ENCODE results near the gene EXOC3.

EXOC3 gene

GRCh38 chr5:464843-465590, 22.0 kb downstream of the EXOC3 start:
- TF ChIP-seq POLR2A (IDR thresholded peaks at IDR 0.05; ENCODE audit: low read depth, low read length) = no peak
- 0 out of 2 replicates have a peak, but pooled peaks have one; percentile 40 for TF ChIP-seq POLR2AphosphoS5 (IDR thresholded peaks at IDR 0.05; ENCODE audit: low read depth, low read length)
- no peak for TF ChIP-seq TAF1 (IDR thresholded peaks at IDR 0.05; ENCODE audit: borderline replicate concordance, low read depth, low read length)
- DNase-seq (ENCODE audit: insufficient read length) = no peak
- no peak for FAIRE-seq

GRCh38 chr5:465591-466403, 22.8 kb downstream of the EXOC3 start:
- TF ChIP-seq TAF1 (IDR thresholded peaks at IDR 0.05; ENCODE audit: borderline replicate concordance, low read depth, low read length) (no peak), POLR2A (IDR thresholded peaks at IDR 0.05; ENCODE audit: low read depth, low read length) (no peak; the same call in 1 of the 2 replicates), POLR2AphosphoS5 (IDR thresholded peaks at IDR 0.05; ENCODE audit: low read depth, low read length) (no peak)
- DNase-seq (ENCODE audit: insufficient read length) (no peak), FAIRE-seq (no peak)

- no peak for TF ChIP-seq POLR2AphosphoS5 (IDR thresholded peaks at IDR 0.05; ENCODE audit: low read depth, low read length)
- no peak for TF ChIP-seq TAF1 (IDR thresholded peaks at IDR 0.05; ENCODE audit: borderline replicate concordance, low read depth, low read length)
- no peak for TF ChIP-seq POLR2A (IDR thresholded peaks at IDR 0.05; ENCODE audit: low read depth, low read length)
- FAIRE-seq (no peak), DNase-seq (ENCODE audit: insufficient read length) (no peak)
Observed at GRCh38 chr5:466661-467310, 23.8 kb downstream of the EXOC3 start.

- no peak for TF ChIP-seq TAF1 (IDR thresholded peaks at IDR 0.05; ENCODE audit: borderline replicate concordance, low read depth, low read length)
- DNase-seq (ENCODE audit: insufficient read length) (no peak), FAIRE-seq (no peak)
Observed at GRCh38 chr5:468401-468800, 25.4 kb downstream of the EXOC3 start.

GRCh38 chr5:469752-470483, 26.9 kb downstream of the EXOC3 start:
- no peak for TF ChIP-seq TAF1 (IDR thresholded peaks at IDR 0.05; ENCODE audit: borderline replicate concordance, low read depth, low read length)
- TF ChIP-seq POLR2AphosphoS5 (IDR thresholded peaks at IDR 0.05; ENCODE audit: low read depth, low read length) = peak; percentile 40
- no peak for FAIRE-seq
- DNase-seq (ENCODE audit: insufficient read length) = no peak

GRCh38 chr5:470961-471749, 28.2 kb downstream of the EXOC3 start:
- DNase-seq (ENCODE audit: insufficient read length) (no peak), FAIRE-seq (no peak)
- TF ChIP-seq POLR2AphosphoS5 (IDR thresholded peaks at IDR 0.05; ENCODE audit: low read depth, low read length) (no peak; the same call in 1 of the 2 replicates), POLR2A (IDR thresholded peaks at IDR 0.05; ENCODE audit: low read depth, low read length) (peak; percentile 39; the same call in 1 of the 2 replicates)

GRCh38 chr5:471750-472058, 28.7 kb downstream of the EXOC3 start:
- no peak for FAIRE-seq
- TF ChIP-seq TAF1 (IDR thresholded peaks at IDR 0.05; ENCODE audit: borderline replicate concordance, low read depth, low read length) (no peak), POLR2AphosphoS5 (IDR thresholded peaks at IDR 0.05; ENCODE audit: low read depth, low read length) (no peak), POLR2A (IDR thresholded peaks at IDR 0.05; ENCODE audit: low read depth, low read length) (no peak; the same call in 1 of the 2 replicates)
- DNase-seq (ENCODE audit: insufficient read length) = no peak

- FAIRE-seq (peak; percentile 24), DNase-seq (ENCODE audit: insufficient read length) (no peak)
- TF ChIP-seq TAF1 (IDR thresholded peaks at IDR 0.05; ENCODE audit: borderline replicate concordance, low read depth, low read length) (no peak), POLR2AphosphoS5 (IDR thresholded peaks at IDR 0.05; ENCODE audit: low read depth, low read length) (no peak; the same call in 1 of the 2 replicates), POLR2A (IDR thresholded peaks at IDR 0.05; ENCODE audit: low read depth, low read length) (no peak)
Observed at GRCh38 chr5:472076-472655, 29.2 kb downstream of the EXOC3 start.

GRCh38 chr5:472656-473550, 29.9 kb downstream of the EXOC3 start:
- TF ChIP-seq TAF1 (IDR thresholded peaks at IDR 0.05; ENCODE audit: borderline replicate concordance, low read depth, low read length) = 0 out of 2 replicates have a peak, but pooled peaks have one; percentile 32
- peak; percentile 80 for TF ChIP-seq POLR2A (IDR thresholded peaks at IDR 0.05; ENCODE audit: low read depth, low read length)
- TF ChIP-seq POLR2AphosphoS5 (IDR thresholded peaks at IDR 0.05; ENCODE audit: low read depth, low read length) = peak; percentile 76
- peak; percentile 97 for DNase-seq (ENCODE audit: insufficient read length)
- peak; percentile 100 for FAIRE-seq
